ENCODE results near the gene NVL.
"Not testable (repeated sequence)": the region's sequence is repeated elsewhere in the genome, so short reads cannot be mapped to it uniquely, and the experiment has no call there.

The NVL gene

GRCh38 chr1:224356685-224357625 lies 27.0 kb upstream of the NVL start, which contains the start of gene CNIH4:
Gene CNIH4 (plus strand): TSS chr1:224356879. CDS start chr1:224356925, 46 bp downstream.
- no peak for TF ChIP-seq ARNTL (CRISPR knock-in tag; IDR thresholded peaks at IDR 0.05; ENCODE audit: borderline replicate concordance, low read depth)
- TF ChIP-seq TCF4 (CRISPR knock-in tag; IDR thresholded peaks at IDR 0.05; ENCODE audit: borderline replicate concordance), result no peak
- TF ChIP-seq CSDC2 (CRISPR knock-in tag; IDR thresholded peaks at IDR 0.05), result no peak
- TF ChIP-seq, protein P1, sequence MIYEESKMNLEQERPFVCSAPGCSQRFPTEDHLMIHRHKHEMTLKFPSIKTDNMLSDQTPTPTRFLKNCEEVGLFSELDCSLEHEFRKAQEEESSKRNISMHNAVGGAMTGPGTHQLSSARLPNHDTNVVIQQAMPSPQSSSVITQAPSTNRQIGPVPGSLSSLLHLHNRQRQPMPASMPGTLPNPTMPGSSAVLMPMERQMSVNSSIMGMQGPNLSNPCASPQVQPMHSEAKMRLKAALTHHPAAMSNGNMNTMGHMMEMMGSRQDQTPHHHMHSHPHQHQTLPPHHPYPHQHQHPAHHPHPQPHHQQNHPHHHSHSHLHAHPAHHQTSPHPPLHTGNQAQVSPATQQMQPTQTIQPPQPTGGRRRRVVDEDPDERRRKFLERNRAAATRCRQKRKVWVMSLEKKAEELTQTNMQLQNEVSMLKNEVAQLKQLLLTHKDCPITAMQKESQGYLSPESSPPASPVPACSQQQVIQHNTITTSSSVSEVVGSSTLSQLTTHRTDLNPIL (CRISPR knock-in tag; IDR thresholded peaks at IDR 0.05; ENCODE audit: low read depth), result no peak
- TF ChIP-seq, protein P2, sequence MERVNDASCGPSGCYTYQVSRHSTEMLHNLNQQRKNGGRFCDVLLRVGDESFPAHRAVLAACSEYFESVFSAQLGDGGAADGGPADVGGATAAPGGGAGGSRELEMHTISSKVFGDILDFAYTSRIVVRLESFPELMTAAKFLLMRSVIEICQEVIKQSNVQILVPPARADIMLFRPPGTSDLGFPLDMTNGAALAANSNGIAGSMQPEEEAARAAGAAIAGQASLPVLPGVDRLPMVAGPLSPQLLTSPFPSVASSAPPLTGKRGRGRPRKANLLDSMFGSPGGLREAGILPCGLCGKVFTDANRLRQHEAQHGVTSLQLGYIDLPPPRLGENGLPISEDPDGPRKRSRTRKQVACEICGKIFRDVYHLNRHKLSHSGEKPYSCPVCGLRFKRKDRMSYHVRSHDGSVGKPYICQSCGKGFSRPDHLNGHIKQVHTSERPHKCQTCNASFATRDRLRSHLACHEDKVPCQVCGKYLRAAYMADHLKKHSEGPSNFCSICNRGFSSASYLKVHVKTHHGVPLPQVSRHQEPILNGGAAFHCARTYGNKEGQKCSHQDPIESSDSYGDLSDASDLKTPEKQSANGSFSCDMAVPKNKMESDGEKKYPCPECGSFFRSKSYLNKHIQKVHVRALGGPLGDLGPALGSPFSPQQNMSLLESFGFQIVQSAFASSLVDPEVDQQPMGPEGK (CRISPR knock-in tag; IDR thresholded peaks at IDR 0.05; ENCODE audit: borderline replicate concordance), result no peak
- no peak for TF ChIP-seq ZNF70 (CRISPR knock-in tag; IDR thresholded peaks at IDR 0.05)
- TF ChIP-seq ZC3H10 (CRISPR knock-in tag; IDR thresholded peaks at IDR 0.05), result no peak
- TF ChIP-seq ZFP30 (CRISPR knock-in tag; IDR thresholded peaks at IDR 0.05), result no peak
- no peak for TF ChIP-seq GLIS3 (CRISPR knock-in tag; IDR thresholded peaks at IDR 0.05)
- TF ChIP-seq TOX (CRISPR knock-in tag; IDR thresholded peaks at IDR 0.05; ENCODE audit: borderline replicate concordance), result no peak
- TF ChIP-seq RARB (CRISPR knock-in tag; IDR thresholded peaks at IDR 0.05), result no peak
- peak; percentile 97 for ATAC-seq

DNA sequence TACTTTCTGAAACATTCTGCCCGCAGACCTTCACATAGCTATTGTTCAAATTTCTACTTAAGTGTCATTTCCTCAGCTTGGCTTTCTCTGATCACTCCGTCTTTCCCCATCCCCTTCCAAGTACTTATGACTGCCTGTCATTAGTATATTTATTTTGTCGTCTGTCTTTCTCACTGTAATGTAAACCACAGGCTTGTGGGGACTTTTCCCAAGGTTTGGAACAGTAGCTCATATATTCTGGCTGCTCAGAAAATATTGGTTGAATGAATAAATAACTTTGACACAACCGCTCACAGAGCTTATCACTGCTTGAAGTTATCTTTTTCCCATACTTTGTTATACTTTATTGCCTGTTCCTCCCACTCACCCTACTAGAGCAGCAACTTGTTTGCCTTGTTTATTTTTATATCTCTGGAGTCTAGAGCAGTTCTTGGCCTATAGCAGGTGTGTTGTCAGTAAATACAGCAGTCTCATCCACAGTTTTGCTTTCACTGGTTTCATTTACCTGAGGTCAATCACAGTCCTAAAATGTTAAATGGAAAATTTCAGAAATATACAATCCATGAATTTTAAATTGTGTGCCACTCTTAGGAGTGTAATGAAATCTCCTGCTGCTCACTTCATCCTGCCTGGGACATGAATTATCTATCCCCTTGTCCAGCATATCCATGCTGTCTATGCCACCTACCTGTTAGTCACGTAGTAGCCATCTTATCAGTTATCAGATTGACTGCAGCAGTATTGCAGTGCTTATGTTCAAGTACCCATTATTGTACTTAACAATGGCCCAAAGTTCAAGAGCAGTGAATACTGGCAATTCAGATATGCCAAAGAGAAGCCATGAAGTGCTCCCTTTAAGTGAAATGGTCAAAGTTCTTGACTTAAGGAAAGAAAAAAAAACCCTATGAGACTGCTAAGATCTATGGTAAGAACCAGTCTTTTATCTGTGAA lies 24.3 kb upstream of the NVL start:
- ATAC-seq, result no peak
- TF ChIP-seq ESRRG (CRISPR knock-in tag; IDR thresholded peaks at IDR 0.05) (no peak), GLIS3 (CRISPR knock-in tag; IDR thresholded peaks at IDR 0.05) (no peak), ZNF70 (CRISPR knock-in tag; IDR thresholded peaks at IDR 0.05) (no peak), ZFP3 (CRISPR knock-in tag; IDR thresholded peaks at IDR 0.05) (no peak), BACH2 (CRISPR knock-in tag; IDR thresholded peaks at IDR 0.05; ENCODE audit: borderline replicate concordance) (no peak), PPARA (CRISPR knock-in tag; IDR thresholded peaks at IDR 0.05; ENCODE audit: borderline replicate concordance) (no peak), ZFP30 (CRISPR knock-in tag; IDR thresholded peaks at IDR 0.05) (no peak), ARNTL (CRISPR knock-in tag; IDR thresholded peaks at IDR 0.05; ENCODE audit: borderline replicate concordance, low read depth) (no peak), OSR1 (CRISPR knock-in tag; IDR thresholded peaks at IDR 0.05) (no peak), TCF4 (CRISPR knock-in tag; IDR thresholded peaks at IDR 0.05; ENCODE audit: borderline replicate concordance) (no peak), ZNF565 (CRISPR knock-in tag; conservative IDR thresholded peaks at IDR 0.05; ENCODE audit: low read depth) (no peak), CSDC2 (CRISPR knock-in tag; IDR thresholded peaks at IDR 0.05) (no peak), RARB (CRISPR knock-in tag; IDR thresholded peaks at IDR 0.05) (no peak), TOX (CRISPR knock-in tag; IDR thresholded peaks at IDR 0.05; ENCODE audit: borderline replicate concordance) (no peak), CSRNP3 (CRISPR knock-in tag; IDR thresholded peaks at IDR 0.05) (no peak), ZC3H10 (CRISPR knock-in tag; IDR thresholded peaks at IDR 0.05) (no peak), ISL1 (CRISPR knock-in tag; IDR thresholded peaks at IDR 0.05) (no peak), ZNF8 (CRISPR knock-in tag; IDR thresholded peaks at IDR 0.05) (no peak)
- TF ChIP-seq, protein P2 (CRISPR knock-in tag; IDR thresholded peaks at IDR 0.05; ENCODE audit: borderline replicate concordance), result no peak
- TF ChIP-seq, protein P3, sequence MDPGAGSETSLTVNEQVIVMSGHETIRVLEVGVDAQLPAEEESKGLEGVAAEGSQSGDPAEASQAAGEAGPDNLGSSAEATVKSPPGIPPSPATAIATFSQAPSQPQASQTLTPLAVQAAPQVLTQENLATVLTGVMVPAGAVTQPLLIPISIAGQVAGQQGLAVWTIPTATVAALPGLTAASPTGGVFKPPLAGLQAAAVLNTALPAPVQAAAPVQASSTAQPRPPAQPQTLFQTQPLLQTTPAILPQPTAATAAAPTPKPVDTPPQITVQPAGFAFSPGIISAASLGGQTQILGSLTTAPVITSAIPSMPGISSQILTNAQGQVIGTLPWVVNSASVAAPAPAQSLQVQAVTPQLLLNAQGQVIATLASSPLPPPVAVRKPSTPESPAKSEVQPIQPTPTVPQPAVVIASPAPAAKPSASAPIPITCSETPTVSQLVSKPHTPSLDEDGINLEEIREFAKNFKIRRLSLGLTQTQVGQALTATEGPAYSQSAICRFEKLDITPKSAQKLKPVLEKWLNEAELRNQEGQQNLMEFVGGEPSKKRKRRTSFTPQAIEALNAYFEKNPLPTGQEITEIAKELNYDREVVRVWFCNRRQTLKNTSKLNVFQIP (CRISPR knock-in tag; IDR thresholded peaks at IDR 0.05; ENCODE audit: borderline replicate concordance, low read depth), result no peak

DNA sequence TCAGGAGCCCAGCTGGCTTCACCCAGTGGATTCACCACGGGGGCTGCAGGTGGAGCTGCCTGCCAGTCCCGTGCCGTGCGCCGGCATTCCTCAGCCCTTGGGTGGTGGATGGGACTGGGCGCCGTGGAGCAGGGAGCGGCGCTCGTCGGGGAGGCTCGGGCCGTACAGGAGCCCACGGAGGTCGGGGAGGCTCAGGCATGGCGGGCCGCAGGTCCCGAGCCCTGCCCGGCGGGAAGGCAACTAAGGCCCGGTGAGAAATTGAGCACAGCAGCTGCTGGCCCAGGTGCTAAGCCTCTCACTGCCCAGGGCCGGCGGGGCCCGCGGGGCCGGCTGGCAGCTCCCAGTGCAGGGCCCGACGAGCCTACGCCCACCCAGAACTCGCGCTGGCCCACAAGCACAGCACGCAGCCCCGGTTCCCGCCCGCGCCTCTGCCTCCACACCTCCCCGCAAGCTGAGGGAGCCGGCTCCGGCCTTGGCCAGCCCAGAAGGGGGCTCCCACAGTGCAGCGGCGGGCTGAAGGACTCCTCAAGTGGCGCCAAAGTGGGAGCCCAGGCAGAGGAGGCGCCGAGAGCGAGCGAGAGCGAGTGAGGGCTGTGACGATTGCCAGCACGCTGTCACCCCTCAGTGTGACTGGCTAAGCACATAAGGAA lies 22.6 kb upstream of the NVL start:
- not testable (repeated sequence) for ATAC-seq

DNA sequence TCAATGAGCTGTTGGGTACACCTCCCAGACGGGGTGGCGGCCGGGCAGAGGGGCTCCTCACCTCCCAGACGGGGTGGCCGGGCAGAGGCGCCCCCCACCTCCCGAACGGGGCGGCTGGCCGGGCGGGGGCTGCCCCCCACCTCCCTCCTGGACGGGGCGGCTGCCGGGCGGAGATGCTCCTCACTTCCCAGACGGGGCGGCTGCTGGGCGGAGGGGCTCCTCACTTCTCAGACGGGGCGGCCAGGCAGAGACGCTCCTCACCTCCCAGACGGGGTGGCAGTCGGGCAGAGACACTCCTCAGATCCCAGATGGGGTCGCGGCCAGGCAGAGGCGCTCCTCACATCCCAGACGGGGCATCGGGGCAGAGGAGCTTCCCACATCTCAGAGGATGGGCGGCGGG lies 19.7 kb upstream of the NVL start:
- not testable (repeated sequence) for ATAC-seq
